Tibial artery (tissue), 4 donors: ENCODE results near the gene ZFPM1.
"Not testable (repeated sequence)": the region's sequence is repeated elsewhere in the genome, so short reads cannot be mapped to it uniquely, and the experiment has no call there.

Experiments used
- DNase-seq, 2 donors: peaks; one replicate each; pipeline ENCODE4 v3.0.0-alpha.2; 2019
- H3K27ac ChIP-seq, 2 donors: fragments of 200-600 bp; sonication (generic) in 1 of 2; 1 replicate in 1 of 2; 2 replicates in 1 of 2; pipeline ENCODE4 v1.5.1; 2018 to 2019; ENCODE audit warnings: mild to moderate bottlenecking in 1 of 2
- H3K27me3 ChIP-seq, 2 donors: fragments of 200-600 bp; sonication (generic) in 1 of 2; one replicate each; pipeline versions ENCODE4 v1.5.1 to v1.6.0; 2016 to 2019
- H3K36me3 ChIP-seq, 3 donors: fragments of 200-600 bp; sonication (generic) in 2 of 3; one replicate each; pipeline ENCODE4 v1.5.1; 2016 to 2019; ENCODE audit warnings: mild to moderate bottlenecking in 2 of 3
- H3K4me1 ChIP-seq, 4 donors: fragments of 200-600 bp; sonication (generic) in 2 of 4; 1 replicate in 3 of 4; 2 replicates in 1 of 4; pipeline ENCODE4 v1.5.1; 2016 to 2019
- H3K4me3 ChIP-seq, 2 donors: fragments of 200-600 bp; sonication (generic) in 1 of 2; 1 replicate in 1 of 2; 2 replicates in 1 of 2; pipeline ENCODE4 v1.5.1; 2018 to 2019; ENCODE audit warnings: mild to moderate bottlenecking in 2 of 2
- H3K9me3 ChIP-seq, 3 donors: fragments of 200-600 bp; sonication (generic) in 1 of 3; one replicate each; pipeline ENCODE4 v1.5.1; 2016 to 2019
- intact Hi-C: fragments of 100-400 bp; cut with DNase I; formaldehyde crosslinking; loops from one replicate; pipeline ENCODE4 v1.15.0; 2023; ENCODE audit warnings: low total_unique reads
- TF ChIP-seq, protein P1 (sequence below), 2 experiments: fragments of 200-600 bp in 1 of 2; fragments of 450-650 bp in 1 of 2; IDR thresholded peaks; one replicate each; pipeline ENCODE4 v1.5.1; 2017 to 2019; ENCODE audit warnings: antibody characterized with exemption in 2 of 2, mild to moderate bottlenecking in 1 of 2, moderate library complexity in 1 of 2

Gene ZFPM1

DNA sequence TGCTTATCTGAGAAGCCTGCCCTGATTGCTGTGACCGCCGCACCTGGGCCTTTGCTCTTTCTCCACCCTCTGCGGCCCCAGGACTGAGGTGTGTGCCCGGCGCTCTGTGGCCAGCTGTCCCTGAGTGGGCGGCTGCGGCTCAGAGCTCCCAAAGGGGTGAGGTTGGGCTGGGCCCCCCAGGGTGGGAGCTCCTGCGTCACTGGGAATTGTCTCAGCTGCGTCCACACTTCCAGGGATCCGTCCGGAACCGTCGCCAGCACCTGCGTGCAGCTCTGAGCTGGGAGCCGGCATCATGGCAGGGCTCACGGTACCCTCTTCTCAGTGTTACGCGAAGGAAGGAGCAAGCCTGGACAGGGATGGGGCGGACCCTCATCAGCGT lies 46.0 kb upstream of the ZFPM1 start:
- Histone ChIP-seq H3K4me3 (no peak overlapping the region), H3K27ac (no peak overlapping the region), H3K27me3 (no peaks in the 10 kb centered on the region), H3K4me1 (peaks cover 0 to 17% (median 13%) of the 10 kb centered on the region in 4 donors), H3K36me3 (no peaks in the 10 kb centered on the region), H3K9me3 (no peaks in the 10 kb centered on the region)
- TF ChIP-seq, protein P1, sequence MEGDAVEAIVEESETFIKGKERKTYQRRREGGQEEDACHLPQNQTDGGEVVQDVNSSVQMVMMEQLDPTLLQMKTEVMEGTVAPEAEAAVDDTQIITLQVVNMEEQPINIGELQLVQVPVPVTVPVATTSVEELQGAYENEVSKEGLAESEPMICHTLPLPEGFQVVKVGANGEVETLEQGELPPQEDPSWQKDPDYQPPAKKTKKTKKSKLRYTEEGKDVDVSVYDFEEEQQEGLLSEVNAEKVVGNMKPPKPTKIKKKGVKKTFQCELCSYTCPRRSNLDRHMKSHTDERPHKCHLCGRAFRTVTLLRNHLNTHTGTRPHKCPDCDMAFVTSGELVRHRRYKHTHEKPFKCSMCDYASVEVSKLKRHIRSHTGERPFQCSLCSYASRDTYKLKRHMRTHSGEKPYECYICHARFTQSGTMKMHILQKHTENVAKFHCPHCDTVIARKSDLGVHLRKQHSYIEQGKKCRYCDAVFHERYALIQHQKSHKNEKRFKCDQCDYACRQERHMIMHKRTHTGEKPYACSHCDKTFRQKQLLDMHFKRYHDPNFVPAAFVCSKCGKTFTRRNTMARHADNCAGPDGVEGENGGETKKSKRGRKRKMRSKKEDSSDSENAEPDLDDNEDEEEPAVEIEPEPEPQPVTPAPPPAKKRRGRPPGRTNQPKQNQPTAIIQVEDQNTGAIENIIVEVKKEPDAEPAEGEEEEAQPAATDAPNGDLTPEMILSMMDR (IDR thresholded peaks at IDR 0.05): no peak
- intact Hi-C loops: no loop called here
- DNase-seq: no peak

GRCh38 chr16:88407807-88408206 lies 45.3 kb upstream of the ZFPM1 start:
- no peak overlapping the region for H3K4me3 ChIP-seq
- intact Hi-C loops: no loop called here
- TF ChIP-seq, protein P1 (IDR thresholded peaks at IDR 0.05): no peak
- no peaks in the 10 kb centered on the region for H3K36me3 ChIP-seq
- no peaks in the 10 kb centered on the region for H3K9me3 ChIP-seq
- no peaks in the 10 kb centered on the region for H3K27me3 ChIP-seq
- peaks cover 0 to 17% (median 13%) of the 10 kb centered on the region in 4 donors for H3K4me1 ChIP-seq
- no peak for DNase-seq
- no peak overlapping the region for H3K27ac ChIP-seq

GRCh38 chr16:88408561-88409142 lies 44.4 kb upstream of the ZFPM1 start:
- no peak for DNase-seq
- TF ChIP-seq, protein P1 (IDR thresholded peaks at IDR 0.05): no peak
- no peaks in the 10 kb centered on the region for H3K36me3 ChIP-seq
- no peaks in the 10 kb centered on the region for H3K27me3 ChIP-seq
- intact Hi-C loops: no loop called here
- no peak overlapping the region for H3K4me3 ChIP-seq
- H3K4me1 ChIP-seq: peaks cover 0 to 17% (median 13%) of the 10 kb centered on the region in 4 donors
- H3K27ac ChIP-seq: no peak overlapping the region
- no peaks in the 10 kb centered on the region for H3K9me3 ChIP-seq

GRCh38 chr16:88409296-88410065 lies 43.6 kb upstream of the ZFPM1 start:
- Histone ChIP-seq H3K4me3 (no peak overlapping the region), H3K27me3 (no peaks in the 10 kb centered on the region), H3K9me3 (no peaks in the 10 kb centered on the region), H3K36me3 (no peaks in the 10 kb centered on the region), H3K4me1 (peaks cover 0 to 17% (median 13%) of the 10 kb centered on the region in 4 donors), H3K27ac (no peak overlapping the region)
- intact Hi-C loops: no loop called here
- no peak for DNase-seq
- TF ChIP-seq, protein P1 (IDR thresholded peaks at IDR 0.05): no peak

DNA sequence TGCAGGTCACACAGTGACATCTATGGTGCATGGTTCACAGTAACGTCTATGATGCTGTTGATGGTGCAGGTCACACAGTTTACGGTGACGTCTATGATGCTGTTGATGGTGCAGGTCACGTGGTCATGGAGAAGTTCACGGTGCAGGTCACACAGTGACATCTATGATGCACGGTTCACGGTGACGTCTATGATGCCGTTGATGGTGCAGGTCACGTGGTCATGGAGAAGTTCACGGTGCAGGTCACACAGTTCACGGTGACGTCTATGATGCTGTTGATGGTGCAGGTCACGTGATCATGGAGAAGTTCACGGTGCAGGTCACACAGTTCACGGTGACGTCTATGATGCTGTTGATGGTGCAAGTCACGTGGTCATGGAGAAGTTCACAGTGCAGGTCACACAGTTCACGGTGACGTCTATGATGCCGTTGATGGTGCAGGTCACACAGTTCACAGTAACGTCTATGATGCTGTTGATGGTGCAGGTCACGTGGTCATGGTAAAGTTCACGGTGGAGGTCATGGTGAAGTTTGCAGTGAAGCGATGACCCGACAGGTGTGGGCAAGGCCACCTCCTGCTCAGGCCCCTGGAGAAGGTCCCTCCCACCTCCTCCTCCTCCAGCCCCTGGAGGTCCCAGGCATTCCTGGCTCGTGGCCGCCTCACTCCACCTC lies 42.6 kb upstream of the ZFPM1 start:
- H3K27me3 ChIP-seq, H3K4me3 ChIP-seq, H3K27ac ChIP-seq, H3K36me3 ChIP-seq, DNase-seq, H3K9me3 ChIP-seq, intact Hi-C loops: not testable (repeated sequence)
- H3K4me1 ChIP-seq: peaks cover 0 to 12% (median 10%) of the 10 kb centered on the region in 4 donors
